ENCODE measurements around the gene ANKK1.

The ANKK1 gene

GRCh38 chr11:113431746-113432145 lies 44.2 kb downstream of the ANKK1 start:
- no peak for TF ChIP-seq CTCF (IDR thresholded peaks at IDR 0.05; ENCODE audit: low read depth, low read length, missing control alignments)
- H3K4me3 ChIP-seq (replicated peaks; ENCODE audit: low read depth, low read length): no peak overlapping the region
- DNase-seq (ENCODE audit: extremely low read depth, low read depth): no peak

DNA sequence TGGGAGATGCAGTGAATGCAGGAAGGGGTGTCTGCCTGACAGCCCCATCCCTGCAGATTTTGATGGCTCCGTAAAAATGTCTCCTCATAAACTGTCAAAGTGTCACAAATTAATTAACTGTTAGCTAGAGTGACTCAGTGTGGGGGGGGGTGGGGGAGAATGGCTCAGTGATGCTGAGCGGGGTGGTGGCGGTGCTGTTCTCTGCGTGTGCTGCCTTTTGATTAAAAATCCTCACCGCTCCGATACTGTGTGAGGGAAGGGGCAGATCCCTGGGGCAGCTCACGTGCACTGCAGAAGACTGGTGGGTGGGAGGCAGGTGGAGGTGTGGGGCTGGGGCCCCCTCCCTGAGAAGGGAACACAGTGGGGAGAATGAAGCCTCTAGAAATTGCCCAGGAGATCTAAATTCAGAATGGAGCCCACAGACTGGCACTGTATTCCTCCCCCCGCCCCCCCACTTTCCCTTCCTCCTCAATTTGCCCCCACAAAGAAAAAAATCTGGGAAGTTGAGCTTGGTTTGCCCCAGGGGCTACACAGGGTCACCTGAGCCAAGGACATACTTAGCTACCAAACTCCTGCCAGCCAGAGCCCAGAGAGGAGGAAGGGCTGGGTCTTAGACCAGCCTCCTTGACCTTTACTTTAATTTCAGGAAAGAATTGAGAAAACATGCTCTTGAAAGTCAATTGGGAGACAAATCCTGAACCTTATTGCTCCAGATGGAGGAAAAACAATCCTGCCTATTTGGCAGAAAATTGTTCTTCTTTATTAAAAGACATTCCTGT lies 47.8 kb downstream of the ANKK1 start:
- no peak overlapping the region for H3K4me3 ChIP-seq (replicated peaks; ENCODE audit: low read depth, low read length)
- TF ChIP-seq CTCF (IDR thresholded peaks at IDR 0.05; ENCODE audit: low read depth, low read length, missing control alignments): no peak
- DNase-seq (ENCODE audit: extremely low read depth, low read depth): no peak

GRCh38 chr11:113436672-113437252 lies 49.2 kb downstream of the ANKK1 start:
- no peak for TF ChIP-seq CTCF (IDR thresholded peaks at IDR 0.05; ENCODE audit: low read depth, low read length, missing control alignments)
- no peak overlapping the region for H3K4me3 ChIP-seq (replicated peaks; ENCODE audit: low read depth, low read length)
- DNase-seq (ENCODE audit: extremely low read depth, low read depth): no peak

- no peak for TF ChIP-seq CTCF (IDR thresholded peaks at IDR 0.05; ENCODE audit: low read depth, low read length, missing control alignments)
- no peak for DNase-seq (ENCODE audit: extremely low read depth, low read depth)
- no peak overlapping the region for H3K4me3 ChIP-seq (replicated peaks; ENCODE audit: low read depth, low read length)
These were observed 53.2 kb downstream of the ANKK1 start for GRCh38 chr11:113440816-113441215.

GRCh38 chr11:113444502-113445123 lies 57.0 kb downstream of the ANKK1 start:
- H3K4me3 ChIP-seq (replicated peaks; ENCODE audit: low read depth, low read length): no peak overlapping the region
- DNase-seq (ENCODE audit: extremely low read depth, low read depth): no peak
- no peak for TF ChIP-seq CTCF (IDR thresholded peaks at IDR 0.05; ENCODE audit: low read depth, low read length, missing control alignments)

GRCh38 chr11:113446112-113446511 lies 58.5 kb downstream of the ANKK1 start:
- DNase-seq (ENCODE audit: extremely low read depth, low read depth): no peak
- H3K4me3 ChIP-seq (replicated peaks; ENCODE audit: low read depth, low read length): no peak overlapping the region
- TF ChIP-seq CTCF (IDR thresholded peaks at IDR 0.05; ENCODE audit: low read depth, low read length, missing control alignments): no peak
